Measurements from ENCODE around the gene GOLGB1. TPM values are rescaled to one million over a fixed set of nuclear protein-coding genes. Genes with fewer than 3 reads are reported as not detected.
"Not testable (repeated sequence)": the region's sequence is repeated elsewhere in the genome, so short reads cannot be mapped to it uniquely, and the experiment has no call there.

The GOLGB1 gene
- total and polyA plus RNA-seq, 2 donors from 2014 or later = 26.8 to 79.7 TPM

DNA sequence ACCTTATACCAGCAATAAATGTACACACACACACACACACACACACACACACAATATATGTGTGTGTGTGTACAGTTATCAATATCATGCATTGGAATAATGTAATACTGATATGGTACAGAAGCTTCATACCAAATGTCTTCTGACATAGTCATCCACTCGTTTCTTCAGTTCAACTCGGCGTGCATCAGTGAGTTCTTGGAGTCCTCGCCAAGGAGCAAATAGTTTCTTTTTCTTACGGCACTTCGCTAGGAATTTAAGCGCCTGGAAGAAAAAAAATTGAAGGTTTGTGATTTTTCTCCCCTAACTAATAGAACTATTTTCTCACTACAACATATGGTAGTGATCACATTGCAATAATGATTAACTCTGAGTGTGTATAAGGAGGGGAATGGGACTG is 32.1 kb upstream of the GOLGB1 start:
- intact Hi-C loops (cut with DNase I) = no loop called here
- Histone ChIP-seq H3K36me3 (ENCODE audit: control insufficient read depth in 2 of 3, insufficient read depth in 3 of 3, low read length in 3 of 3) (peaks cover 4 to 23% (median 12%) of the 10 kb centered on the region in 3 donors), H3K27ac (ENCODE audit: low read depth in 2 of 2, low read length in 2 of 2) (no peak overlapping the region), H3K4me3 (ENCODE audit: low read length in 3 of 3) (peak overlapping the region in 1 of 3 donors; percentile 18), H3K9ac (ENCODE audit: low read length in 3 of 3) (no peak overlapping the region), H3K27me3 (ENCODE audit: control insufficient read depth, insufficient read depth, low read length) (no peaks in the 10 kb centered on the region), H3K4me1 (ENCODE audit: control insufficient read depth in 2 of 3, insufficient read depth in 2 of 3, low read depth in 1 of 3, low read length in 3 of 3) (no peaks in the 10 kb centered on the region), H3K9me3 (ENCODE audit: control insufficient read depth in 2 of 3, insufficient read depth in 1 of 3, low read length in 3 of 3) (no peaks in the 10 kb centered on the region)
- TF ChIP-seq, protein P1, sequence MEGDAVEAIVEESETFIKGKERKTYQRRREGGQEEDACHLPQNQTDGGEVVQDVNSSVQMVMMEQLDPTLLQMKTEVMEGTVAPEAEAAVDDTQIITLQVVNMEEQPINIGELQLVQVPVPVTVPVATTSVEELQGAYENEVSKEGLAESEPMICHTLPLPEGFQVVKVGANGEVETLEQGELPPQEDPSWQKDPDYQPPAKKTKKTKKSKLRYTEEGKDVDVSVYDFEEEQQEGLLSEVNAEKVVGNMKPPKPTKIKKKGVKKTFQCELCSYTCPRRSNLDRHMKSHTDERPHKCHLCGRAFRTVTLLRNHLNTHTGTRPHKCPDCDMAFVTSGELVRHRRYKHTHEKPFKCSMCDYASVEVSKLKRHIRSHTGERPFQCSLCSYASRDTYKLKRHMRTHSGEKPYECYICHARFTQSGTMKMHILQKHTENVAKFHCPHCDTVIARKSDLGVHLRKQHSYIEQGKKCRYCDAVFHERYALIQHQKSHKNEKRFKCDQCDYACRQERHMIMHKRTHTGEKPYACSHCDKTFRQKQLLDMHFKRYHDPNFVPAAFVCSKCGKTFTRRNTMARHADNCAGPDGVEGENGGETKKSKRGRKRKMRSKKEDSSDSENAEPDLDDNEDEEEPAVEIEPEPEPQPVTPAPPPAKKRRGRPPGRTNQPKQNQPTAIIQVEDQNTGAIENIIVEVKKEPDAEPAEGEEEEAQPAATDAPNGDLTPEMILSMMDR (IDR thresholded peaks at IDR 0.05; ENCODE audit: borderline replicate concordance, extremely low read depth, insufficient read depth) = no peak
- DNase-seq = no peak
- no peak for FAIRE-seq

DNA sequence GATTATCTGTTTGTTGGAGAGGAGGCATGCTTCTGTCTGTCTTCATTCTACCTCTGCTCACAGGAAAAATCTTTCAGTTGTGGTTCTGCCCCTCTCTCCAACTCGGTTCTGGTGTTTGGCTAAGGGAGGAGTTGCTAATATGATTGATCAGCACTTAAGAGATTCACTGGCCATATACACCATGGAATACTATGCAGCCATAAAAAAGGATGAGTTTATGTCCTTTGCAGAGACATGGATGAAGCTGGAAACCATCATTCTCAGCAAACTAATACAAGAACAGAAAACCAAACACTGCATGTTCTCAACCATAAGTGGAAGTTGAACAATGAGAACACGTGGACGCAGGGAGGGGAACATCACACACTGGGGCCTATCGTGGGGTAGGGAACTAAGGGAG is 25.6 kb upstream of the GOLGB1 start:
- DNase-seq; H3K4me1 ChIP-seq (ENCODE audit: control insufficient read depth in 2 of 3, insufficient read depth in 2 of 3, low read depth in 1 of 3, low read length in 3 of 3); H3K27me3 ChIP-seq (ENCODE audit: control insufficient read depth, insufficient read depth, low read length); FAIRE-seq; H3K9me3 ChIP-seq (ENCODE audit: control insufficient read depth in 2 of 3, insufficient read depth in 1 of 3, low read length in 3 of 3); H3K9ac ChIP-seq (ENCODE audit: low read length in 3 of 3); H3K4me3 ChIP-seq (ENCODE audit: low read length in 3 of 3); H3K27ac ChIP-seq (ENCODE audit: low read depth in 2 of 2, low read length in 2 of 2); intact Hi-C loops (cut with DNase I): not testable (repeated sequence)
- H3K36me3 ChIP-seq (ENCODE audit: control insufficient read depth in 2 of 3, insufficient read depth in 3 of 3, low read length in 3 of 3) = peaks cover 0 to 29% (median 10%) of the 10 kb centered on the region in 3 donors

DNA sequence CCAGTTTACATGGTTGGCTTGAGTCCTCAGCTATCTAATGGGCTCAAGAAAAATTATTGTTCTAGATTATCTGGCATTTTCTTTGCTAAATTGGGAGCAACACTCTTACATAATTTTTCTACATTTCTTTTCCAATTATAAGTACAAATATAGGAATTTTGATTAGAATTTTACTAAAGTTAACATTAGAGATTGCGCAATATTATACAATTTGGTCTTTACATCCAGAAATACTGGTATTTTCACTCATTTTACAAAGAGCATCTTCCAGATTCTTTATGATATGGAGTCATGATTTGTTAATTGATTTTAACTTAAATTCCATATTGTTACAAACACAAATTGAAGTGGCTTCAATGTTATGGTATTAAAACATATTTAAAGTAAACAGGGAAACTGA is 19.7 kb upstream of the GOLGB1 start:
- no peaks in the 10 kb centered on the region for H3K27me3 ChIP-seq (ENCODE audit: control insufficient read depth, insufficient read depth, low read length)
- intact Hi-C loops (cut with DNase I) = no loop called here
- no peaks in the 10 kb centered on the region for H3K9me3 ChIP-seq (ENCODE audit: control insufficient read depth in 2 of 3, insufficient read depth in 1 of 3, low read length in 3 of 3)
- H3K36me3 ChIP-seq (ENCODE audit: control insufficient read depth in 2 of 3, insufficient read depth in 3 of 3, low read length in 3 of 3) = peaks cover 0 to 14% (median 5%) of the 10 kb centered on the region in 3 donors
- TF ChIP-seq, protein P1 (IDR thresholded peaks at IDR 0.05; ENCODE audit: borderline replicate concordance, extremely low read depth, insufficient read depth) = no peak
- FAIRE-seq (no peak), DNase-seq (no peak)
- no peaks in the 10 kb centered on the region for H3K4me1 ChIP-seq (ENCODE audit: control insufficient read depth in 2 of 3, insufficient read depth in 2 of 3, low read depth in 1 of 3, low read length in 3 of 3)
- no peak overlapping the region for H3K27ac ChIP-seq (ENCODE audit: low read depth in 2 of 2, low read length in 2 of 2)
- no peak overlapping the region for H3K9ac ChIP-seq (ENCODE audit: low read length in 3 of 3)
- H3K4me3 ChIP-seq (ENCODE audit: low read length in 3 of 3) = no peak overlapping the region

DNA sequence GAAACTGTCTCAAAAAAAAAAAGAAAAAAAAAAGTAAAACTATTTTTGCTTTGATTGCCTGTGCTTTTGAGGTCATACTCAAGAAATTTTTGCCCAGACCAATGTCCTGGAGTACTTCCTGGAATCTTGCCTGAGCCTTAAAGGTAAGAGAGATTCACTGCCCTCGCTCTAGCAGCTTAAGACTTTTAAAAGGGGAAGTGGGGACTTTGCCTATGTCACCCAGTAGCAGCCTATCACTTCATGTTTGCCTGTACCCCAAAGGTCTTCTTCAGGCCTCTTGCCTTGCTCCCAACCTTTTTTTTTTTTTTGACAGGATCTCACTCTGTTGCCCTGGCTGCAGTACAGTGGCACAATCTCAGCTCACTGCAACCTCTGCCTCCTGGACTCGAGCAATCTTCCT is 18.9 kb upstream of the GOLGB1 start:
- no peaks in the 10 kb centered on the region for H3K4me1 ChIP-seq (ENCODE audit: control insufficient read depth in 2 of 3, insufficient read depth in 2 of 3, low read depth in 1 of 3, low read length in 3 of 3)
- H3K9me3 ChIP-seq (ENCODE audit: control insufficient read depth in 2 of 3, insufficient read depth in 1 of 3, low read length in 3 of 3) = no peaks in the 10 kb centered on the region
- no peak overlapping the region for H3K9ac ChIP-seq (ENCODE audit: low read length in 3 of 3)
- DNase-seq = no peak
- no peak for FAIRE-seq
- H3K27me3 ChIP-seq (ENCODE audit: control insufficient read depth, insufficient read depth, low read length) = no peaks in the 10 kb centered on the region
- H3K36me3 ChIP-seq (ENCODE audit: control insufficient read depth in 2 of 3, insufficient read depth in 3 of 3, low read length in 3 of 3) = peaks cover 0 to 10% (median 4%) of the 10 kb centered on the region in 3 donors
- no peak overlapping the region for H3K4me3 ChIP-seq (ENCODE audit: low read length in 3 of 3)
- H3K27ac ChIP-seq (ENCODE audit: low read depth in 2 of 2, low read length in 2 of 2) = no peak overlapping the region
- TF ChIP-seq, protein P1 (IDR thresholded peaks at IDR 0.05; ENCODE audit: borderline replicate concordance, extremely low read depth, insufficient read depth) = no peak
- intact Hi-C loops (cut with DNase I) = no loop called here

All from kidney (tissue), 14 donors.